ENCODE results near the gene TEX51.

TEX51 gene

GRCh38 chr2:126932966-126933710 lies 34.4 kb downstream of the TEX51 start (continued):
- TF ChIP-seq ZNF449 (tag by site-specific recombination; IDR thresholded peaks at IDR 0.05) (no peak), REPIN1 (tag by site-specific recombination; IDR thresholded peaks at IDR 0.05; ENCODE audit: low read depth) (no peak), ZBTB49 (tag by site-specific recombination; IDR thresholded peaks at IDR 0.05; ENCODE audit: low read depth) (no peak)

- Histone ChIP-seq H3K9me3 (ENCODE audit: control insufficient read depth, insufficient read depth, low read depth, low read length) (no peaks in the 10 kb centered on the region), H3K36me3 (ENCODE audit: control insufficient read depth in 2 of 2, insufficient read depth in 1 of 2, low read length in 2 of 2) (no peaks in the 10 kb centered on the region), H3K4me3 (ENCODE audit: low read depth, low read length) (no peak overlapping the region), H3K4me1 (ENCODE audit: control insufficient read depth, insufficient read depth, low read length) (no peaks in the 10 kb centered on the region), H3K27ac (ENCODE audit: extremely low read depth, low read depth, low read length) (no peak overlapping the region)
- ChIA-PET POLR2A (no interaction called here), CTCF (no interaction called here)
- TF ChIP-seq BCL6B (tag by site-specific recombination; IDR thresholded peaks at IDR 0.05) (no peak), PRDM2 (tag by site-specific recombination; IDR thresholded peaks at IDR 0.05; ENCODE audit: borderline replicate concordance) (no peak)
These were observed 35.0 kb downstream of the TEX51 start for GRCh38 chr2:126933711-126934091.

GRCh38 chr2:126934809-126935208 lies 36.1 kb downstream of the TEX51 start:
- no peak overlapping the region for H3K4me3 ChIP-seq (ENCODE audit: low read depth, low read length)
- no peak overlapping the region for H3K27ac ChIP-seq (ENCODE audit: extremely low read depth, low read depth, low read length)
- CTCF ChIA-PET: no interaction called here
- POLR2A ChIA-PET: no interaction called here
- H3K36me3 ChIP-seq (ENCODE audit: control insufficient read depth in 2 of 2, insufficient read depth in 1 of 2, low read length in 2 of 2): no peaks in the 10 kb centered on the region
- H3K9me3 ChIP-seq (ENCODE audit: control insufficient read depth, insufficient read depth, low read depth, low read length): no peaks in the 10 kb centered on the region
- no peaks in the 10 kb centered on the region for H3K4me1 ChIP-seq (ENCODE audit: control insufficient read depth, insufficient read depth, low read length)
- no peak for TF ChIP-seq GFI1B (tag by site-specific recombination; IDR thresholded peaks at IDR 0.05)
- no peak for TF ChIP-seq KLF1 (tag by site-specific recombination; IDR thresholded peaks at IDR 0.05)
- no peak for TF ChIP-seq SCRT2 (tag by site-specific recombination; IDR thresholded peaks at IDR 0.05)
- TF ChIP-seq FEZF1 (tag by site-specific recombination; IDR thresholded peaks at IDR 0.05): no peak
- no peak for TF ChIP-seq MZF1 (tag by site-specific recombination; IDR thresholded peaks at IDR 0.05; ENCODE audit: borderline replicate concordance)
- no peak for TF ChIP-seq ZNF792 (tag by site-specific recombination; IDR thresholded peaks at IDR 0.05)
- no peak for TF ChIP-seq YY1 (tag by site-specific recombination; IDR thresholded peaks at IDR 0.05)
- TF ChIP-seq ZNF701 (tag by site-specific recombination; IDR thresholded peaks at IDR 0.05): no peak
- no peak for TF ChIP-seq ZNF561 (tag by site-specific recombination; IDR thresholded peaks at IDR 0.05; ENCODE audit: borderline replicate concordance)
- no peak for TF ChIP-seq ZNF175 (tag by site-specific recombination; IDR thresholded peaks at IDR 0.05)
- TF ChIP-seq ZNF221 (tag by site-specific recombination; IDR thresholded peaks at IDR 0.05; ENCODE audit: borderline replicate concordance): no peak
- TF ChIP-seq ZNF138 (tag by site-specific recombination; IDR thresholded peaks at IDR 0.05; ENCODE audit: borderline replicate concordance): no peak
- TF ChIP-seq ZNF211 (tag by site-specific recombination; IDR thresholded peaks at IDR 0.05; ENCODE audit: low read depth): no peak
- TF ChIP-seq KLF7 (tag by site-specific recombination; IDR thresholded peaks at IDR 0.05; ENCODE audit: borderline replicate concordance): no peak
- no peak for TF ChIP-seq MYNN (tag by site-specific recombination; IDR thresholded peaks at IDR 0.05; ENCODE audit: borderline replicate concordance)

All from HEK293 (cell line).